ENCODE data around the gene LSM14B.

DNA sequence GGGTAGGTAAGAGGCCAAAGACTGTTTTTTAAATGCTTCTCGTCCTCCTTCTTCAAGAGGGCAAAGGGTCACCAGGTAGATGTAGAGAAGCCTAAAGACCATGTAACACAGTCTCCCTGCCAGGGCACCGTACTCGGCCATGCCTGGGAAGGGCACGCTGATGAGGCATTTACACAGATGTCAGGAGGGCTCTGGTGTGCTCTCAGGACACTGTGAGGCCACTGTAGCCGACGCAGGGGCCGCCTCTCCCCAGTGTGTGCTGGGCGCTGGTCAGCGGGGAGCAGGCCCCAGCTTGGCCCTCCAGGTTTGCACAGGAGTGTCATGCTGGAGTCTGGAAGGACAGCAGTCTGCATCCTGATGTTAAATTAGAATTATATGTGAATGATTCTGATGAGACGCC lies 53.4 kb downstream of the LSM14B start:
- TF ChIP-seq, protein P1, sequence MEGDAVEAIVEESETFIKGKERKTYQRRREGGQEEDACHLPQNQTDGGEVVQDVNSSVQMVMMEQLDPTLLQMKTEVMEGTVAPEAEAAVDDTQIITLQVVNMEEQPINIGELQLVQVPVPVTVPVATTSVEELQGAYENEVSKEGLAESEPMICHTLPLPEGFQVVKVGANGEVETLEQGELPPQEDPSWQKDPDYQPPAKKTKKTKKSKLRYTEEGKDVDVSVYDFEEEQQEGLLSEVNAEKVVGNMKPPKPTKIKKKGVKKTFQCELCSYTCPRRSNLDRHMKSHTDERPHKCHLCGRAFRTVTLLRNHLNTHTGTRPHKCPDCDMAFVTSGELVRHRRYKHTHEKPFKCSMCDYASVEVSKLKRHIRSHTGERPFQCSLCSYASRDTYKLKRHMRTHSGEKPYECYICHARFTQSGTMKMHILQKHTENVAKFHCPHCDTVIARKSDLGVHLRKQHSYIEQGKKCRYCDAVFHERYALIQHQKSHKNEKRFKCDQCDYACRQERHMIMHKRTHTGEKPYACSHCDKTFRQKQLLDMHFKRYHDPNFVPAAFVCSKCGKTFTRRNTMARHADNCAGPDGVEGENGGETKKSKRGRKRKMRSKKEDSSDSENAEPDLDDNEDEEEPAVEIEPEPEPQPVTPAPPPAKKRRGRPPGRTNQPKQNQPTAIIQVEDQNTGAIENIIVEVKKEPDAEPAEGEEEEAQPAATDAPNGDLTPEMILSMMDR (IDR thresholded peaks at IDR 0.05), result no peak
- no peak for TF ChIP-seq POLR2A (IDR thresholded peaks at IDR 0.05)

Data from uterus (tissue), 2 donors.